Thoracic aorta (tissue), 2 donors: ENCODE measurements around the gene PTP4A2. TPM values are rescaled to one million over a fixed set of nuclear protein-coding genes. Genes with fewer than 3 reads are reported as not detected.

Experiments
- ATAC-seq: fragments of 150-250 bp; one replicate; pipeline ENCODE4 v1.8.0; 2017; ENCODE audit warnings: low read depth; ENCODE audit not compliant: insufficient number of reproducible peaks, low FRiP score
- DNase-seq: peaks from one replicate; pipeline ENCODE4 v3.0.0-alpha.2; 2020; ENCODE audit warnings: low spot score
- H3K27ac ChIP-seq, 2 donors: fragments of 200-600 bp; sonication (generic); 1 replicate in 1 of 2; 2 replicates in 1 of 2; pipeline ENCODE4 v1.5.1; 2016; ENCODE audit warnings: mild to moderate bottlenecking in 2 of 2, moderate library complexity in 2 of 2
- H3K27me3 ChIP-seq: fragments of 200-600 bp; sonication (generic); replicated peaks from 2 replicates; pipeline ENCODE4 v1.6.0; 2016; ENCODE audit warnings: mild to moderate bottlenecking; ENCODE audit not compliant: insufficient read depth
- H3K36me3 ChIP-seq: fragments of 200-600 bp; sonication (generic); one replicate; pipeline ENCODE4 v1.5.1; 2016
- H3K4me1 ChIP-seq, 2 donors: fragments of 200-600 bp; sonication (generic); 1 replicate in 1 of 2; 2 replicates in 1 of 2; pipeline versions ENCODE4 v1.5.1 to v1.6.0; 2016; ENCODE audit warnings: low read depth in 2 of 2, mild to moderate bottlenecking in 1 of 2; ENCODE audit not compliant: control insufficient read depth in 1 of 2
- H3K4me3 ChIP-seq: fragments of 200-600 bp; sonication (generic); 2 replicates; pipeline ENCODE4 v1.5.1; 2016; ENCODE audit warnings: mild to moderate bottlenecking
- H3K9me3 ChIP-seq: fragments of 200-600 bp; sonication (generic); 2 replicates; pipeline ENCODE4 v1.5.1; 2016
- CTCF ChIP-seq: fragments of 200-600 bp; sonication (generic); IDR thresholded peaks from one replicate; pipeline ENCODE4 v1.5.1; 2019; ENCODE audit warnings: antibody characterized with exemption
- total RNA-seq, 2 donors: library from RNA; depleted of rRNA; stranded (reverse); fragments of >200 nt; gene quantifications; one replicate each; pipeline versions ENCODE4 v1.1.0 to v1.2.3, GENCODE V29; 2016

Gene PTP4A2
- total RNA-seq, 2 donors from 2014 or later, result 104 to 237 TPM

DNA sequence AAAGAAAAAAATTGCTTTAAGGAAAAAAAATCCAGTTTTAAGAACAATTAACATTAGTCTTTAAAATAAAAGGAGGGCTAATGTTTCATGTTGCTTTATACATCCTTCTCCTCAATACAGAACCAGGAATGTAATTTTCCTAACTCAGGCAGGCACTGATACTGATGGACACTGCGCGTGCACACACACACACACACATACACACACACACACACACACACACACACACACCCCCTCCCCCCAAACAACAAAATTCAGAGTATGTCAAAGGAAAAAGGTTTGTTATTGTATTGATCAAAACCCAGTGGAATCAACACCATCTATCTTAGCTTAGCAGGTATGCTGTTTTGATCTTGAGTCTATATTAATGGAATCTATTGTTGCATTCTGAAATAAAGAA is 31.6 kb downstream of the PTP4A2 start:
- no peak overlapping the region for H3K27ac ChIP-seq
- no peaks in the 10 kb centered on the region for H3K27me3 ChIP-seq
- ATAC-seq (no peak), DNase-seq (no peak)
- H3K9me3 ChIP-seq, result no peaks in the 10 kb centered on the region
- H3K36me3 ChIP-seq, result peaks cover 19% of the 10 kb centered on the region
- H3K4me1 ChIP-seq, result peaks cover 0 to 7% of the 10 kb centered on the region in 2 donors
- TF ChIP-seq CTCF, result no peak
- H3K4me3 ChIP-seq, result no peak overlapping the region

DNA sequence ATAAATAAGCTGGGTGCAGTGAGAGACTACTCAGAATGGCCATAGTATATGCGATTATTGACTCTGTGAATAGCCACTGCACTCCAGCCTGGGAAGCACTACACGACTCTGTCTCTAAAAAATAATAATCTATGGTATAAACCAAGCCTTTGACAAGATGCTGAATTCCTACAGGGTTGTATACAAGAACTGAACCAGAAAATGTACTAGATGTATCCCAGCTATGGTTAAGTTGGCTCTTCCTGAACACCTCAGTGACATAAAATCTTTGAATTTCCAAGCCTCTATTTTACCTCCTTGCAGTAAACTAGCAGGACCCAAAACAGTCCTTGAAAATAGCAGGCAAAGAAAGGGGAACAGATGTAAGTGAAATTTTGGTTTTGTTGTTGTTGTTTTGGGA is 32.5 kb downstream of the PTP4A2 start:
- Histone ChIP-seq H3K27me3 (no peaks in the 10 kb centered on the region), H3K9me3 (no peaks in the 10 kb centered on the region), H3K36me3 (peaks cover 19% of the 10 kb centered on the region), H3K27ac (no peak overlapping the region), H3K4me1 (no peaks in the 10 kb centered on the region), H3K4me3 (no peak overlapping the region)
- DNase-seq (no peak), ATAC-seq (no peak)
- TF ChIP-seq CTCF, result no peak

DNA sequence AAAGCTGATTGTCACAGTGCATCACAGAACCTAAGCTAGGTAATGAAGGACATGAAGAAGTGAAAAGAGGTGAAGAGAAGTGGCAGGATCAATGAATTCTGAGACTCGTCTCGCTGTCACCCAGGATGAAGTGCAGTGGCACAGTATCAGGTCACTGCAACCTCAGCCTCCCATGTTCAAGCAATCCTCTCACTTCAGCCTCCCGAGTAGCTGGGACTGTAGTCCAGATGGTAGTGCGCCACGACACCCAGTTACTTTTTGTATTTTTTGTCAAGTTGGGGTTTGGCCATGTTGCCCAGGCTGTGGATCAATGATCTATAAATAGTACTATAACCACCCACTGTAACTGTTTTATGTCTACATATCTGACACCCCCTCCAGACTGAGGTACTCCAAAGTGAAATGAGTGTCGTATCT is 33.1 kb downstream of the PTP4A2 start:
- Histone ChIP-seq H3K27me3 (no peaks in the 10 kb centered on the region), H3K36me3 (peaks cover 19% of the 10 kb centered on the region), H3K9me3 (no peaks in the 10 kb centered on the region), H3K4me3 (no peak overlapping the region), H3K4me1 (no peaks in the 10 kb centered on the region), H3K27ac (no peak overlapping the region)
- no peak for ATAC-seq
- DNase-seq, result no peak
- TF ChIP-seq CTCF, result no peak

DNA sequence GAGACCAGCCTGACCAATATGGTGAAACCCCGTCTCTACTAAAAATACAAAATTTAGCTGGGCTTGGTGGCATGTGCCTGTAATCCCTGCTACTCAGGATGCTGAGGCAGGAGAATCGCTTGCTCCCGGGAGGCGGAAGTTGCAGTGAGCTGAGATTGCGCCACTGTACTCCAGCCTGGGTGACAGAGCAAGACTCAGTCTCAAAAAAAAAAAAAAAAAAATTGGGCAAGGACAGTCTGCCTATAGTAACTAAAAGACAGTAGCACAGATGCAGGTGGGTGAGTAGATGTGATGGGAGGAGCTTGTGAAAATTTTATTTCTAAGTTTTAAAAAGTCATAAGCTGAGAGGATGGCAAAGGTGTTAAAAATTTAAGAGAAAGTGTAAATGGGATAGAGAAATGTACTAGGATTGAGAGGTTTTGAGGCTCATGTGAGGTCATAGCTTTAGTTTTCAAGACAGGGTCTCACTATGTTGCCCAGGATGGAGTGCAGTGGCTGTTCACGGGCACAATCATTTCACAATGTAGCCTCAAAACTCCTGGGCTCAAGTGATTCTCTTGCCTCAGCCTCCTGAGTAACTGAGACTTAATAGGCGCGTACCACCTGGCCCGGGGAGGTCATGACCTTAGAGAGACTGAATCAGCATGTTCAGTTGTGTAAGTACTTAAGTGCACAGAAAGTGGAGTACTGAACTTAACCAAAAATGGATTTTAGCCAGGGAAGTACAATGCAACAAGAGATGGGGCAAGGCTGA is 33.7 kb downstream of the PTP4A2 start:
- DNase-seq, result no peak
- no peak overlapping the region for H3K27ac ChIP-seq
- H3K36me3 ChIP-seq, result peaks cover 19% of the 10 kb centered on the region
- no peak for ATAC-seq
- H3K9me3 ChIP-seq, result no peaks in the 10 kb centered on the region
- H3K4me3 ChIP-seq, result no peak overlapping the region
- H3K4me1 ChIP-seq, result no peaks in the 10 kb centered on the region
- no peaks in the 10 kb centered on the region for H3K27me3 ChIP-seq
- TF ChIP-seq CTCF, result no peak

DNA sequence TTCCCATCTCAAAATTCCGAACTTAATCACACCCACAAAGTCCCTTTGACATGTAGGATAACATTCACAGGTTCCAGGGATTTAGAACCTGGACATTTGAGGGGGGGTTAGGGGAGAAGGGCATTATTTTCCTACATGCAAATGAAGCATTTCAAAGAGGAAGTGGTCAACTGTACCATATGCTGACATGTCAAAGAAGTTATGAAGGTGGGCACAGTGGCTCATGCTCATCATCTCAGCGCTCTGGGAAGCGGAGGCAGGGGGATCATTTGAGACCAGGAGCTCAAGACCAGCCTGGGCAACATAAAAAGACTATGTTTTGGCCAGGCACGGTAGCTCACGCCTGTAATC is 35.7 kb downstream of the PTP4A2 start:
- DNase-seq (no peak), ATAC-seq (no peak)
- Histone ChIP-seq H3K9me3 (no peaks in the 10 kb centered on the region), H3K4me3 (no peak overlapping the region), H3K36me3 (peaks cover 10% of the 10 kb centered on the region), H3K27ac (no peak overlapping the region), H3K27me3 (no peaks in the 10 kb centered on the region), H3K4me1 (peaks cover 0 to 8% of the 10 kb centered on the region in 2 donors)
- no peak for TF ChIP-seq CTCF
